Vagina (tissue), 2 donors: Measurements from ENCODE around the gene VASN.

Experiments
- CTCF ChIP-seq, 3 experiments: fragments of 450-650 bp in 2 of 3; fragments of 200-600 bp in 1 of 3; sonication (generic) in 1 of 3; IDR thresholded peaks; one replicate each; pipeline ENCODE4 v1.5.1; 2017 to 2019; ENCODE audit warnings: antibody characterized with exemption in 3 of 3, mild to moderate bottlenecking in 2 of 3, moderate library complexity in 2 of 3
- POLR2AphosphoS5 ChIP-seq, 2 donors: sonication (generic); formaldehyde crosslinking; IDR thresholded peaks; one replicate each; pipeline ENCODE4 v1.9.0; 2017; ENCODE audit warnings: antibody characterized with exemption in 2 of 2, mild to moderate bottlenecking in 2 of 2, low read depth in 1 of 2; ENCODE audit not compliant: insufficient read depth in 1 of 2

- peak; percentile 97 to 99 (median 98) for TF ChIP-seq CTCF (IDR thresholded peaks at IDR 0.05)
- no peak for TF ChIP-seq POLR2AphosphoS5 (IDR thresholded peaks at IDR 0.05; ENCODE audit: insufficient read depth in 1 of 2, low read depth in 1 of 2)
Measured at GRCh38 chr16:4358831-4359561, 12.7 kb upstream of the VASN start.
